Ishikawa (cell line): Measurements from ENCODE around the gene RNF113B.

Experiments used
- EP300 ChIP-seq: IDR thresholded peaks from 2 replicates; pipeline ENCODE4 v1.6.1; 2012; ENCODE audit warnings: borderline replicate concordance
- NFIC ChIP-seq: IDR thresholded peaks from 2 replicates; pipeline ENCODE4 v1.6.1; 2012

DNA sequence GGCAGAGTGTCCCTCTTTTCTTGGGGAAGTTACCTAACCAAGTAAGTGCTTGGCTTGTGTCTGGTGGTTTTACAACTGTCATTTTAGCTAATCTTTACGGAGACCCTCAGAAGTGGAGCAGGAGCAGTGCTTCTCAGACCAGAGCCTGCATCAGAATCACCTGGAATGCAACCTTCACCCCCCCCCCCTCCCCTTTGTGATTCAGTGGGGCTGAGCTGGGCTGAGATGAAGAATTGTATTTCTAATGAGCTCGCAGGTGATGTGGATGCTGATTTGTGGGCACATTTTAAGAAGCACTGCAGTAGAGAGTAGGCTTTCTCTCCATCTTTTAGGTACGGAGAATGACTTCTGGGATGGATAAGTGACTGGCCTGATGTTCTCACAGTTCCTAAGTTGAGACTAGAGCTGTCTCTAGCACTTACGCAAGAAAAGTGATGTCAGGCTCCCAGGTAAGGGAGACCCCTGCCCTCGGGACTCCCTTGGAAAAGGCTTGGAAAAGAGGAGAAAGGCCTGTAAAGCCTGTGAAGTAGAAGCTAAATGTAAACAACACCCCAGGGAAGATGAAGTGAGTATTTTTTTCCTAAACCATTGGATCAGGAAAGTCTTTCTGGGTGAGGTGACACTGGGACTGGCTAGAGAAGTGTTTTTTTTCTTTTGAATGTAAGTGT, 23.3 kb upstream of the RNF113B start:
- TF ChIP-seq NFIC (no peak), EP300 (no peak)
